GM13976 (cell line): ENCODE data around the gene SPACA7.
A peak's percentile ranks its signal among the peaks of the same experiment; 100 is the strongest.

ENCODE experiments used
- DNase-seq: peaks from one replicate; pipeline ENCODE4 v3.0.0; 2012; ENCODE audit warnings: low spot score
- CTCF ChIP-seq: IDR thresholded peaks from 2 replicates; pipeline ENCODE4 v1.5.1; 2012; ENCODE audit warnings: borderline replicate concordance, mild to moderate bottlenecking; ENCODE audit not compliant: insufficient read depth; ENCODE audit errors: extremely low read depth, missing control alignments, control extremely low read depth
- in situ Hi-C: fragments of 300-500 bp; cut with MboI; formaldehyde crosslinking; loops from one replicate; pipeline ENCODE4 v1.12.0; 2022; ENCODE audit warnings: low sequenced_read_pairs, mixed read lengths, inconsistent platforms; ENCODE audit not compliant: unreplicated experiment

The SPACA7 gene

GRCh38 chr13:112446347-112446861 lies 70.2 kb downstream of the SPACA7 start:
- in situ Hi-C loops: loop anchor here (25.0 kb wide), 1 partner anchor 984 kb away; no protein-coding TSS in a partner anchor

DNA sequence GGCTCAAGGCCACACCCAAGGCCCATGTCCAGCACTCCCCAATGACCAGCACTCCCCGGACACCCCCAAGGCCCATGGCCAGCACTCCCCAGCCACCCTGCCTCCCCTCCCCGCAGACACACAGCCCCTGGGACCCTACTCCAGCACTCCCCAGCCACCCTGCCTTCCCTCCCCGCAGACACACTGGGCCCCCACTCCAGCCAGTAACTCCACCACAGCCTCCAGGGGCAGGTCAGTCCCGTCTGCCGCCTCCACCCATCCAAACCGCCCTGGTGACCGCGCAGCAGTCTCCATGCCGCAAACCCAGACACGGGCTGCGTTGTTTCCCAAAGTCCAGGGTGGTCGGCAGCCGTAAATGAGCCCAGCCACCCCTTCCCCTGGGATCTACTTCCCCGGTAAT lies 70.7 kb downstream of the SPACA7 start:
- in situ Hi-C loops: loop anchor here (25.0 kb wide), 1 partner anchor 985 kb away; no protein-coding TSS in a partner anchor
- DNase-seq: no peak
- no peak for TF ChIP-seq CTCF

More at GRCh38 chr13:112446347-112446861, 70.2 kb downstream of the SPACA7 start:
- DNase-seq: no peak
- TF ChIP-seq CTCF: no peak

- peak; percentile 20 for DNase-seq
- TF ChIP-seq CTCF: no peak
- in situ Hi-C loops: loop anchor here (25.0 kb wide), 1 partner anchor 985 kb away; no protein-coding TSS in a partner anchor
Measured at GRCh38 chr13:112447306-112447705, 71.2 kb downstream of the SPACA7 start.

DNA sequence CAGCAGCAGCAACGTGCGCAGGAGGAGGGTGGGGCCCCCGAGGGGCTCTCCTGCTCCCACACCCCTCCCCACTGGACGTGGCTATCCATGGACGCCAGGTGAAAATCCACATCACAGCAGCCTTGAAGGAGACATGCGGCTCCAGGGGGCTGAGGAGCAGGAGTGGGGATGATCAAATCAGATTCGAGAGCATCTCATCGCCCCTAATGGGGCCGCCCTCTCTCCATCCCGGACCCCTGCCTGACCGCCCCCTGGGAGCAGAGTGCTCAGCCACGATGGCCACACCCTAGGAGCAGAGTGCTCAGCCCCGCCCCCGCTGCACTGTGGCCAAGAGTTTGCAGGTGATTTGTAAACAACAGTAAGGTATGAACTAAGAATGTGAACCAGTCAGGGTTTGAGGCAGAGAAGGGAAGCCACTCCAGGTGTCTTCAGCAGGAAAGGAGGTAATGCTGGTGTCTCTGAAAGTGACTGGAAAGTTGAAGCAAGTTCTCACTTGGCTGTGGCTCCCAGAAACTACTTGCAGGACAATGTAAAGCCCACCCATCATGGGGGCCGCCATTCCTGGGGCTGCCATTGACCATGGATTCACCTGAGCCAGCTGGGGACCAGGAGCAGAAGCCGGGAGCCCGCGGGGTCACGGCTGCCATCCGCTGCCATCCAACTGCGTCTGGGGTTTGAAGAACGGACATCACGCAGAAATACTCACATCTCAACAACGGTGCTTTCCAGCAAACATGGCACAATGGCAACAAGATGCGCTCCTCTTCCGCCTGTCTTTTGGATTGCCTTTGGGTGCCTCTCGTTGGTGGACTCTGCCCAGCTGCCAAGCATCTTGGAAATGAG lies 71.8 kb downstream of the SPACA7 start:
- DNase-seq: peak; percentile 32
- in situ Hi-C loops: loop anchor here (25.0 kb wide), 1 partner anchor 986 kb away; no protein-coding TSS in a partner anchor
- no peak for TF ChIP-seq CTCF

DNA sequence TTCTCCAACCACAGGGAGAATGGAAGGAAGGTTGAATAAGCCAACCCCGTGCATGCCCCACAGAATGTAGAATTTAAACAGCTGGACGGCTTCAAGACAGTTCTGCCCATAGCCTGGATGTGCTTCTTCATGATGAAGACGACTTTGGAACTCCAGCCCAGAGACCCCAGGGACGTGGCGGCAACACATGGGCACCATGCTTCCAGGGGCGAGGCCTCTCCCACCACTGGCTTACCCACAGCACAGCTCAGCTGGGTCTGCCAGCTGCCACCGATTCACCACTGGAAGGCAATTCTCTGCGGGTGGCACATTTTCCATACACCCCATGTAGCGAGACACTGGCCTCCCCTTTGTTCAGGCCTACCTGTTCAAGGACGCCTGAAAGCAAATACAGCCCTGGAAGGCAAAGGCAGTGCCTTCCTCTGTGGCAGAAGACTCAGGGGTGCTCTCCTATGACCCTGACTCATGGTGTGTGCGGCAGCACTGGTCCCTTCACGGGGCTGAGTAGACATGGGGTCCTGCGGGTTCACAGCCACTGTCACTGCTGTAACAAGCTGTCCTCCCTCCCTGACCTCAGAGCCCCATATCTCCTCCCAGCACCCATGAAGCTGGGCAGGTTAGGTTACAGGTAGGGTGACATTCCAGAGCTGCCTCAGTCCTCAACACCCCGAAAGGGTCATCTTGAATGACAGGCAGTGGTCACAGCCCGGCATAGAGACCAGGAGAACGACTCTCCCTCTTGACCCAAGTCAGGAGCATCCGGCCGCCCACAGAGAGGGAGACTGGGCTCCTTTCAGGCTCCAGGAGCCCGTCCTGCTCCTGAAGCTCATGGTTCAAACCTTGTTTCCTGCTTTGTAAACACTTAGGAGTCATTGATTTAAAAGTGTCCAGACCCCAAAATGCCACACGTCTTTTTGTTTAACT lies 72.7 kb downstream of the SPACA7 start:
- in situ Hi-C loops: loop anchor here (25.0 kb wide), 1 partner anchor 987 kb away; no protein-coding TSS in a partner anchor
- DNase-seq: no peak

More for the DNA sequence above, 72.7 kb downstream of the SPACA7 start:
- no peak for TF ChIP-seq CTCF
